ENCODE data around the gene UBE2F. TPM values are rescaled to one million over a fixed set of nuclear protein-coding genes. Genes with fewer than 3 reads are reported as not detected.
"Not testable (repeated sequence)": the region's sequence is repeated elsewhere in the genome, so short reads cannot be mapped to it uniquely, and the experiment has no call there.

The UBE2F gene
- total RNA-seq, 1 experiment from 2014 or later, result 62.1 TPM

GRCh38 chr2:237946423-237946822 lies 20.4 kb upstream of the UBE2F start:
- Histone ChIP-seq H3K79me2 (ENCODE audit: insufficient read depth, low read length) (no peaks in the 10 kb centered on the region), H3K79me1 (ENCODE audit: insufficient read depth, low read depth, low read length, poor library complexity, severe bottlenecking) (no peaks in the 10 kb centered on the region), H2BK15ac (ENCODE audit: low read depth, low read length) (no peak overlapping the region), H3T11ph (ENCODE audit: low read length) (no peak overlapping the region), H4K5ac (ENCODE audit: insufficient read length, low read depth, low read length) (no peak overlapping the region), H3K4me1 (ENCODE audit: insufficient read depth, low read length) (no peaks in the 10 kb centered on the region), H3K27me3 (ENCODE audit: insufficient read depth, low read length) (no peaks in the 10 kb centered on the region), H4K91ac (ENCODE audit: insufficient read length, low read depth, low read length) (no peak overlapping the region), H2AK5ac (ENCODE audit: insufficient read length, low read length) (no peak overlapping the region), H3K23ac (ENCODE audit: insufficient read length, low read depth, low read length) (no peak overlapping the region), H3K9me3 (ENCODE audit: control insufficient read depth, low read depth, low read length) (peaks cover 14% of the 10 kb centered on the region), H2AFZ (ENCODE audit: low read length) (no peak overlapping the region), H3K14ac (ENCODE audit: insufficient read depth, low read length) (no peak overlapping the region), H3K23me2 (ENCODE audit: insufficient read length, low read depth, low read length, poor library complexity, severe bottlenecking) (no peaks in the 10 kb centered on the region), H3K56ac (ENCODE audit: insufficient read length, low read depth, low read length) (no peak overlapping the region), H3K27ac (ENCODE audit: insufficient read length, low read depth, low read length) (no peak overlapping the region), H3K4me2 (ENCODE audit: insufficient read depth, insufficient read length, low read length) (no peak overlapping the region), H3K4ac (ENCODE audit: low read depth, low read length) (no peak overlapping the region), H4K20me1 (ENCODE audit: control insufficient read depth, insufficient read depth, insufficient read length) (no peaks in the 10 kb centered on the region), H2BK20ac (ENCODE audit: low read depth, low read length, poor library complexity, severe bottlenecking) (no peak overlapping the region), H3K9ac (ENCODE audit: extremely low read depth, insufficient read length, low read length) (no peak overlapping the region), H2BK5ac (ENCODE audit: insufficient read length, low read length) (no peak overlapping the region), H2BK12ac (ENCODE audit: insufficient read length, low read depth, low read length) (no peak overlapping the region), H3K18ac (ENCODE audit: insufficient read length, low read depth, low read length) (no peak overlapping the region), H2BK120ac (ENCODE audit: low read depth, low read length, poor library complexity, severe bottlenecking) (no peak overlapping the region), H4K8ac (replicated peaks; ENCODE audit: insufficient read length, low read depth, low read length) (no peak overlapping the region)
- Mint-ChIP-seq H3K27me3 (ENCODE audit: low read depth) (peaks cover 8% of the 10 kb centered on the region), H3K36me3 (ENCODE audit: insufficient read depth in 1 of 3, low read depth in 3 of 3) (peaks cover 0 to 17% (median 13%) of the 10 kb centered on the region in 3 experiments; a peak in 6 of 7 replicates), H3K4me3 (no peak overlapping the region), H3K9me3 (peaks cover 25 to 35% of the 10 kb centered on the region in 2 experiments), H3K27ac (no peak overlapping the region; a peak in 1 of 7 replicates), H3K4me1 (peaks cover 0 to 3% of the 10 kb centered on the region in 2 experiments; a peak in 1 of 4 replicates)
- DNase-seq, result no peak
- TF ChIP-seq CTCF (conservative IDR thresholded peaks at IDR 0.05), result no peak
- WGBS (ENCODE audit: extremely low coverage, insufficient read length, low lambda C conversion rate), result no CpG with 5 or more reads among the region's 1 CpG

GRCh38 chr2:237951354-237951753 lies 15.5 kb upstream of the UBE2F start:
- not testable (repeated sequence) for H2BK5ac ChIP-seq (ENCODE audit: insufficient read length, low read length); H4K20me1 ChIP-seq (ENCODE audit: control insufficient read depth, insufficient read depth, insufficient read length); H3K9me3 Mint-ChIP-seq; H3K4me2 ChIP-seq (ENCODE audit: insufficient read depth, insufficient read length, low read length); H4K91ac ChIP-seq (ENCODE audit: insufficient read length, low read depth, low read length); H3K4me3 Mint-ChIP-seq; H3K9me3 ChIP-seq (ENCODE audit: control insufficient read depth, low read depth, low read length); H2AK5ac ChIP-seq (ENCODE audit: insufficient read length, low read length); H3K79me2 ChIP-seq (ENCODE audit: insufficient read depth, low read length); H3K23ac ChIP-seq (ENCODE audit: insufficient read length, low read depth, low read length); H2BK120ac ChIP-seq (ENCODE audit: low read depth, low read length, poor library complexity, severe bottlenecking); H2BK12ac ChIP-seq (ENCODE audit: insufficient read length, low read depth, low read length); H3K27ac ChIP-seq (ENCODE audit: insufficient read length, low read depth, low read length); H3K23me2 ChIP-seq (ENCODE audit: insufficient read length, low read depth, low read length, poor library complexity, severe bottlenecking); H3K14ac ChIP-seq (ENCODE audit: insufficient read depth, low read length); H2AFZ ChIP-seq (ENCODE audit: low read length); H3K79me1 ChIP-seq (ENCODE audit: insufficient read depth, low read depth, low read length, poor library complexity, severe bottlenecking); H3K56ac ChIP-seq (ENCODE audit: insufficient read length, low read depth, low read length); H3T11ph ChIP-seq (ENCODE audit: low read length); H3K27me3 ChIP-seq (ENCODE audit: insufficient read depth, low read length); DNase-seq; H3K27ac Mint-ChIP-seq; H2BK15ac ChIP-seq (ENCODE audit: low read depth, low read length); H2BK20ac ChIP-seq (ENCODE audit: low read depth, low read length, poor library complexity, severe bottlenecking); H3K9ac ChIP-seq (ENCODE audit: extremely low read depth, insufficient read length, low read length); H3K36me3 Mint-ChIP-seq (ENCODE audit: insufficient read depth in 1 of 3, low read depth in 3 of 3); H3K18ac ChIP-seq (ENCODE audit: insufficient read length, low read depth, low read length); H4K8ac ChIP-seq (replicated peaks; ENCODE audit: insufficient read length, low read depth, low read length); H4K5ac ChIP-seq (ENCODE audit: insufficient read length, low read depth, low read length); H3K4me1 ChIP-seq (ENCODE audit: insufficient read depth, low read length); H3K4me1 Mint-ChIP-seq; H3K4ac ChIP-seq (ENCODE audit: low read depth, low read length)
- WGBS (ENCODE audit: extremely low coverage, insufficient read length, low lambda C conversion rate), result no CpG with 5 or more reads among the region's 4 CpGs
- H3K27me3 Mint-ChIP-seq (ENCODE audit: low read depth), result peaks cover 20% of the 10 kb centered on the region

Measured in H9 (cell line).